Measurements from ENCODE around the gene ANO9.
"Not testable (repeated sequence)": the region's sequence is repeated elsewhere in the genome, so short reads cannot be mapped to it uniquely, and the experiment has no call there.

Gene ANO9

DNA sequence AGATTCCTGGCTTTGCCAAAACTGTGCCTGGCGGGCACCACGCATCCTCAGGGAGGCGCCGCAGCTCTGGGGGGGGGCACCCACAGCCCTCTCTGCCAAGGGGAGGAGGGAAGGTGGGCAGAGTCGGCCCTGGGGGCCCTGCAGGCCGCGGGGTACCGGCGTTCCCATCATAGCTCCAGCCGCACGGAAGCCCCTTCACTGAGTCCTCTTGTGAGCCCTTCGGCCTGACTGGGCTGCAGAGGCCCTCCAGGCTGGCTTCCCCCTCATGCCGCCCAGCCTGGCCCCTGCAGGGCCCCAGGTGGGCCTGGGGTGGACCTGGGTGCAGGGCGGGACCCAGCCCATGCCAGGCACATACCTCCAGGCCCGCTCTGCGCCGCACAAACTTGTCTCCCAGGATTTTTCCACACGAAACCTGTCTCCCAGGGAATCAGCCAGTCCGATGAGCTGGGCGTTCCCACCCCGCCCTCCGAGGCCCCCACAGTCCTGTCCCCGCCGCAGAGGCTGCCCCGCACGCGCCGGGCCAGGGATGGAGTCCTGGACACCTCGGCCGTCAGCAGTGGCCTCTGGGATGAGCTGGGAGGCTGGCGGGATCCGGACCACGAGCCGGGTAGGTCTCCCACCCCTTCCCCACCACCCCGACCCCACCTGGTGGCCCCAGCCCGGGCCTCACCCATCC is 49.6 kb downstream of the ANO9 start:
- Histone ChIP-seq H2AFZ (ENCODE audit: low read length) (no peak overlapping the region), H3K4me2 (ENCODE audit: low read depth, low read length) (no peak overlapping the region), H3K9ac (ENCODE audit: low read length) (no peak overlapping the region), H3K79me2 (ENCODE audit: low read length) (no peaks in the 10 kb centered on the region), H3K9me3 (replicated peaks; ENCODE audit: insufficient read depth, low read length) (no peaks in the 10 kb centered on the region), H3K27me3 (replicated peaks; ENCODE audit: insufficient read depth, low read length) (peaks cover 74% of the 10 kb centered on the region), H3K4me3 (ENCODE audit: low read length) (no peak overlapping the region), H3F3A (ENCODE audit: insufficient read depth, low read length) (no peaks in the 10 kb centered on the region), H3K9me2 (replicated peaks; ENCODE audit: insufficient read depth, low read length) (no peaks in the 10 kb centered on the region), H3K4me1 (ENCODE audit: low read length) (no peaks in the 10 kb centered on the region), H3K36me3 (replicated peaks; ENCODE audit: insufficient read depth, low read length) (no peaks in the 10 kb centered on the region), H3K27ac (ENCODE audit: low read length) (no peak overlapping the region), H4K20me1 (ENCODE audit: insufficient read depth, low read length) (no peaks in the 10 kb centered on the region)
- DNase-seq = no peak
- TF ChIP-seq, protein P1, sequence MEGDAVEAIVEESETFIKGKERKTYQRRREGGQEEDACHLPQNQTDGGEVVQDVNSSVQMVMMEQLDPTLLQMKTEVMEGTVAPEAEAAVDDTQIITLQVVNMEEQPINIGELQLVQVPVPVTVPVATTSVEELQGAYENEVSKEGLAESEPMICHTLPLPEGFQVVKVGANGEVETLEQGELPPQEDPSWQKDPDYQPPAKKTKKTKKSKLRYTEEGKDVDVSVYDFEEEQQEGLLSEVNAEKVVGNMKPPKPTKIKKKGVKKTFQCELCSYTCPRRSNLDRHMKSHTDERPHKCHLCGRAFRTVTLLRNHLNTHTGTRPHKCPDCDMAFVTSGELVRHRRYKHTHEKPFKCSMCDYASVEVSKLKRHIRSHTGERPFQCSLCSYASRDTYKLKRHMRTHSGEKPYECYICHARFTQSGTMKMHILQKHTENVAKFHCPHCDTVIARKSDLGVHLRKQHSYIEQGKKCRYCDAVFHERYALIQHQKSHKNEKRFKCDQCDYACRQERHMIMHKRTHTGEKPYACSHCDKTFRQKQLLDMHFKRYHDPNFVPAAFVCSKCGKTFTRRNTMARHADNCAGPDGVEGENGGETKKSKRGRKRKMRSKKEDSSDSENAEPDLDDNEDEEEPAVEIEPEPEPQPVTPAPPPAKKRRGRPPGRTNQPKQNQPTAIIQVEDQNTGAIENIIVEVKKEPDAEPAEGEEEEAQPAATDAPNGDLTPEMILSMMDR (IDR thresholded peaks at IDR 0.05; ENCODE audit: low read length) = no peak
- TF ChIP-seq EZH2 (optimal IDR thresholded peaks at IDR 0.05; ENCODE audit: low read depth, low read length) (no peak), EZH2phosphoT487 (IDR thresholded peaks at IDR 0.05; ENCODE audit: low read length) (no peak)

DNA sequence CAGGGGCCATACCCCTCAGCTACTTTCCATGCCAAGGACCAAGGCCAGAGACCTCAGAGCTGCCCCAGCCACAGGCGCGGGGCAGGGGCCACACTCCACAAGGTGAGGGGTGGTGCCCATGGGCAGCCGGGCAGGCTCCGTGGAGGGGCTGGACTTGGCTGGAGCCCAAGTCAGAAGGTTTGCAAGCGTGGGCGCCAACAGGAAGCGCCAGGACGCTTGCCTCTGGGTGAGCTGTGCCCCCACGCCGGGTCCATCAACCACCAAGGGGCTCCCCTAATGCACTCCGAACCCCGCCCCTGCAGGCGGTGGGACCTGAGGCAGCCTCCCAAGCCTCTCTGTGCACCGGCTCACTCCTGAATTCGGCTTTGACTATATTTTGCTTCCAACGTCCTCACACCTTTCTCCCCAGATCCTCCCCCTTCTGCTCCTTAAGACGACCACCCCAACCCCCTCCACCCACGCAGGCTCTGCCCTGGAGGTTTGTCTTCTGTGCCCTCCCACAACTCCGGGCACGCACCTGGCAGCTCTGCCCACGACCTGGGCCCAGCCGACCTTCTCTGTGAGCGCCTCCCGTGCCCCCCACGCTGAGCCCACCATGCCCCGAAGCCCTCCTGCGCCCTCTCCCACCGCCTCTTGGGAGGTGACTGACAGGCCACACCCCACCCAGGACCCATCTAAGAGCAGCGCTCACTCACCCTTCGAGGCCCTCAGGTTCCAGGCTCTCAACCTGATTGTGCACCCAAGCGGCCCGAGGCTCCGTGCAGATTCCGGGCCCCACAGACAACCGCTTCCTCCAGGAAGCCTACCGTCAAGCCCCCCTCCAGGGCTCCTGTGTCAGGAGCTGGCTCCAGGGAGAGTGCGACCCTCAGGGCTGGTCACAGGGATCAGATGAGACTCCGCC is 50.4 kb downstream of the ANO9 start:
- Histone ChIP-seq H3K4me3 (ENCODE audit: low read length) (no peak overlapping the region), H3K9ac (ENCODE audit: low read length) (no peak overlapping the region), H4K20me1 (ENCODE audit: insufficient read depth, low read length) (no peaks in the 10 kb centered on the region), H3K9me3 (replicated peaks; ENCODE audit: insufficient read depth, low read length) (no peaks in the 10 kb centered on the region), H3K4me2 (ENCODE audit: low read depth, low read length) (no peak overlapping the region), H3K9me2 (replicated peaks; ENCODE audit: insufficient read depth, low read length) (no peaks in the 10 kb centered on the region), H3K79me2 (ENCODE audit: low read length) (no peaks in the 10 kb centered on the region), H3K36me3 (replicated peaks; ENCODE audit: insufficient read depth, low read length) (no peaks in the 10 kb centered on the region), H2AFZ (ENCODE audit: low read length) (no peak overlapping the region), H3K4me1 (ENCODE audit: low read length) (no peaks in the 10 kb centered on the region), H3K27me3 (replicated peaks; ENCODE audit: insufficient read depth, low read length) (peaks cover 78% of the 10 kb centered on the region), H3K27ac (ENCODE audit: low read length) (no peak overlapping the region), H3F3A (ENCODE audit: insufficient read depth, low read length) (no peaks in the 10 kb centered on the region)
- TF ChIP-seq, protein P1 (IDR thresholded peaks at IDR 0.05; ENCODE audit: low read length) = no peak
- TF ChIP-seq EZH2 (optimal IDR thresholded peaks at IDR 0.05; ENCODE audit: low read depth, low read length) (no peak), EZH2phosphoT487 (IDR thresholded peaks at IDR 0.05; ENCODE audit: low read length) (no peak)
- no peak for DNase-seq

DNA sequence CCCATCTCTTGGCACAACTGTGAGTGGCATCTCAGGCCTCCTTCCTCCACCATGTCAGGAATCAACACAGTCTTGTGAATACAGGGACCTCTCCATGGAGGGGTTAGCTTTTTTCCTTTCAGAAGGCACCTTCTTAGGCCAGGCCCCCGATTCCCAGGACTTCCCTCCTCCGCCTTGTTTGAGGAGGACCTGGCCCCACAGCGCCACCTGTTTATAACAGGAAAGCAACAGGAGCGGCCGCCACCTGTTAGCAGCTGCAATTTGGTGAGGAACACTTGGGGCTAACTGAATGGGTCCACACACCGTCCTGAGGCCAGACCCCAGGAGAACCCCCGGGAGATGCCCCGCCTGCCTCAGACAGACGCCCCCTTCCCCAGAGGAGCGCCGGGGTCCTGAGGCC is 51.6 kb downstream of the ANO9 start:
- no peak overlapping the region for H2AFZ ChIP-seq (ENCODE audit: low read length)
- TF ChIP-seq EZH2phosphoT487 (IDR thresholded peaks at IDR 0.05; ENCODE audit: low read length) (no peak), EZH2 (optimal IDR thresholded peaks at IDR 0.05; ENCODE audit: low read depth, low read length) (no peak)
- TF ChIP-seq, protein P1 (IDR thresholded peaks at IDR 0.05; ENCODE audit: low read length) = peak; percentile 33
- DNase-seq = no peak

DNA sequence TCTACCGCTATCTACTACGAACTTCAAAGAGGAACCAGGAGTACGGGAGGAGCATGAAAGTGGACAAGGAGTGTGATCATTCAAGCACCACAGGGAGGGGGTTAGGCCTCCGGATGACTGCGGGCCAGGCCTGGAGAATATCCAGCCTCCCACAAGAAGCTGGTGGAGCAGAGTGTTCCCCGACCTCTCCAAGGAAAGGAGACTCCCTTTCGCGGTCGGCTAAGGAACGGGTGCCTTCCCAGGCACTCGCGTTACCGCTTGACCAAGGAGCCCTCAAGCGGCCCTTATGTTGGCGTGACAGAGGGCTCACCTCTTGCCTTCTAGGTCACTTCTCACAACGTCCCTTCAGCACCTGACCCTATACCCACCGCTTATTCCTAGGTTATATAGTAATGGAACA is 52.4 kb downstream of the ANO9 start:
- not testable (repeated sequence) for H3K9me2 ChIP-seq (replicated peaks; ENCODE audit: insufficient read depth, low read length); H2AFZ ChIP-seq (ENCODE audit: low read length); H3K9me3 ChIP-seq (replicated peaks; ENCODE audit: insufficient read depth, low read length); H4K20me1 ChIP-seq (ENCODE audit: insufficient read depth, low read length); H3K36me3 ChIP-seq (replicated peaks; ENCODE audit: insufficient read depth, low read length); H3K4me1 ChIP-seq (ENCODE audit: low read length); H3K79me2 ChIP-seq (ENCODE audit: low read length); H3K27ac ChIP-seq (ENCODE audit: low read length); DNase-seq; H3K9ac ChIP-seq (ENCODE audit: low read length); H3K4me2 ChIP-seq (ENCODE audit: low read depth, low read length); H3K4me3 ChIP-seq (ENCODE audit: low read length); H3F3A ChIP-seq (ENCODE audit: insufficient read depth, low read length)
- H3K27me3 ChIP-seq (replicated peaks; ENCODE audit: insufficient read depth, low read length) = peaks cover 72% of the 10 kb centered on the region

More for the DNA sequence above, 51.6 kb downstream of the ANO9 start:
- Histone ChIP-seq H3K9me2 (replicated peaks; ENCODE audit: insufficient read depth, low read length) (no peaks in the 10 kb centered on the region), H3K27me3 (replicated peaks; ENCODE audit: insufficient read depth, low read length) (peaks cover 76% of the 10 kb centered on the region), H3K9me3 (replicated peaks; ENCODE audit: insufficient read depth, low read length) (no peaks in the 10 kb centered on the region), H3K79me2 (ENCODE audit: low read length) (no peaks in the 10 kb centered on the region), H3F3A (ENCODE audit: insufficient read depth, low read length) (no peaks in the 10 kb centered on the region), H3K9ac (ENCODE audit: low read length) (no peak overlapping the region), H3K27ac (ENCODE audit: low read length) (no peak overlapping the region), H3K4me3 (ENCODE audit: low read length) (no peak overlapping the region), H3K36me3 (replicated peaks; ENCODE audit: insufficient read depth, low read length) (no peaks in the 10 kb centered on the region), H3K4me1 (ENCODE audit: low read length) (no peaks in the 10 kb centered on the region), H4K20me1 (ENCODE audit: insufficient read depth, low read length) (no peaks in the 10 kb centered on the region), H3K4me2 (ENCODE audit: low read depth, low read length) (no peak overlapping the region)
